Measurements from ENCODE around the gene SCUBE3. TPM values are rescaled to one million over a fixed set of nuclear protein-coding genes. Genes with fewer than 3 reads are reported as not detected.

Gene SCUBE3
- total and polyA plus RNA-seq, 2 of the 8 experiments (the other 6 are each of a cell fraction or from before 2014, with no cell fraction given) = 0.80 to 1.0 TPM

- no peak overlapping the region for H4K5ac ChIP-seq (ENCODE audit: insufficient read length, low read depth, low read length)
- no peak overlapping the region for H2BK120ac ChIP-seq (replicated peaks; ENCODE audit: low read depth, low read length)
- no peak overlapping the region for H3K14ac ChIP-seq (ENCODE audit: insufficient read length)
- H3K27ac ChIP-seq (ENCODE audit: low read depth, low read length) = no peak overlapping the region
- H3K4ac ChIP-seq (replicated peaks; ENCODE audit: insufficient read length, low read depth, low read length) = no peak overlapping the region
- H4K20me1 ChIP-seq (replicated peaks in 1 of 2; ENCODE audit: control insufficient read depth in 1 of 2, insufficient read depth in 2 of 2, low read length in 2 of 2) = peaks cover 0 to 4% of the 10 kb centered on the region in 2 experiments
- POLR2A ChIA-PET (ENCODE audit: partially characterized antibody) = interaction anchor here (0.9 to 2.7 kb wide), 3 partner anchors 8 to 183 kb away, joined by 3 to 8 read pairs (median 3); partner anchors contain the start of gene DEF6
- H2AK5ac ChIP-seq (ENCODE audit: low read depth, low read length) = no peak overlapping the region
- H3K79me1 ChIP-seq (ENCODE audit: low read depth, low read length) = no peaks in the 10 kb centered on the region
- no peak overlapping the region for H2AFZ ChIP-seq (ENCODE audit: low read length)
- H2BK15ac ChIP-seq (ENCODE audit: low read length) = no peak overlapping the region
- H3K56ac ChIP-seq (replicated peaks; ENCODE audit: insufficient read length, low read depth, low read length) = no peak overlapping the region
- H3K23me2 ChIP-seq (ENCODE audit: low read depth, low read length) = no peaks in the 10 kb centered on the region
- H2BK20ac ChIP-seq (ENCODE audit: low read length) = no peak overlapping the region
- 71% methylated on average over 4 of the region's 4 CpGs; no CpG with 5 or more reads in 1 of the 2 experiments for WGBS, 2 experiments (ENCODE audit: extremely low coverage in 1 of 2, insufficient coverage in 1 of 2, insufficient read length in 1 of 2, insufficient replicate concordance in 2 of 2, low coverage in 1 of 2, low lambda C conversion rate in 2 of 2, missing lambda C conversion rate in 1 of 2)
- H3K4me1 ChIP-seq (replicated peaks in 1 of 4; ENCODE audit: control insufficient read depth in 3 of 4, insufficient read depth in 4 of 4, low read length in 3 of 4) = no peaks in the 10 kb centered on the region
- H4K91ac ChIP-seq (replicated peaks; ENCODE audit: insufficient read length, low read length) = no peak overlapping the region
- no peak overlapping the region for H3K4me3 ChIP-seq (ENCODE audit: extremely low read depth in 1 of 4, insufficient read depth in 2 of 4, low read depth in 3 of 4, low read length in 4 of 4)
- CTCF ChIA-PET (ENCODE audit: partially characterized antibody) = interaction anchor here (0.6 to 3.6 kb wide), 13 partner anchors 8 to 265 kb away, joined by 3 to 17 read pairs (median 4); partner anchors contain the start of genes DEF6 and RPL10A
- no peak overlapping the region for H4K8ac ChIP-seq (ENCODE audit: extremely low read depth, insufficient read depth, low read length)
- no peaks in the 10 kb centered on the region for H3K27me3 ChIP-seq (replicated peaks in 1 of 4; ENCODE audit: control insufficient read depth in 3 of 4, extremely low read depth in 1 of 4, insufficient read depth in 3 of 4, low read length in 3 of 4)
- H3K9ac ChIP-seq (replicated peaks in 1 of 4; ENCODE audit: extremely low read depth in 1 of 4, low read depth in 3 of 4, low read length in 3 of 4) = no peak overlapping the region
- H2BK5ac ChIP-seq (ENCODE audit: low read depth, low read length) = no peak overlapping the region
- H3K9me3 ChIP-seq (ENCODE audit: insufficient read depth in 2 of 2, low read depth in 1 of 2, low read length in 1 of 2) = no peaks in the 10 kb centered on the region
- no peak for DNase-seq (ENCODE audit: low read depth in 1 of 2, low spot score in 2 of 2)
- H3K36me3 ChIP-seq (ENCODE audit: control insufficient read depth in 2 of 4, insufficient read depth in 4 of 4, low read length in 3 of 4) = peaks cover 8 to 20% (median 13%) of the 10 kb centered on the region in 4 experiments; a peak in 5 of 8 replicates
- H2BK12ac ChIP-seq (ENCODE audit: low read depth, low read length) = no peak overlapping the region
- H3K79me2 ChIP-seq (ENCODE audit: control insufficient read depth in 1 of 2, insufficient read depth in 2 of 2, low read length in 2 of 2) = no peaks in the 10 kb centered on the region
- no peak overlapping the region for H3K4me2 ChIP-seq (ENCODE audit: insufficient read depth in 1 of 2, low read depth in 2 of 2, low read length in 2 of 2)
- H3K23ac ChIP-seq (ENCODE audit: insufficient read length) = no peak overlapping the region
- no peak for FAIRE-seq
- H3K18ac ChIP-seq (ENCODE audit: extremely low read depth, low read length) = no peak overlapping the region
- TF ChIP-seq CHD1 (IDR thresholded peaks at IDR 0.05; ENCODE audit: low read depth, low read length) (no peak), TBP (IDR thresholded peaks at IDR 0.05; ENCODE audit: low read depth, low read length) (no peak), POU5F1 (IDR thresholded peaks at IDR 0.05; ENCODE audit: low read depth, low read length) (no peak), SP1 (IDR thresholded peaks at IDR 0.05; ENCODE audit: low read depth, low read length) (no peak)
Measured at GRCh38 chr6:35288834-35289233, 75.1 kb downstream of the SCUBE3 start.

Measured in H1 (cell line).